ENCODE results near the gene HRH2. TPM values are rescaled to one million over a fixed set of nuclear protein-coding genes. Genes with fewer than 3 reads are reported as not detected.
A peak's percentile ranks its signal among the peaks of the same experiment; 100 is the strongest.

The HRH2 gene
- total RNA-seq, 1 experiment from 2014 or later = 3.3 TPM

- TF ChIP-seq, protein P1, sequence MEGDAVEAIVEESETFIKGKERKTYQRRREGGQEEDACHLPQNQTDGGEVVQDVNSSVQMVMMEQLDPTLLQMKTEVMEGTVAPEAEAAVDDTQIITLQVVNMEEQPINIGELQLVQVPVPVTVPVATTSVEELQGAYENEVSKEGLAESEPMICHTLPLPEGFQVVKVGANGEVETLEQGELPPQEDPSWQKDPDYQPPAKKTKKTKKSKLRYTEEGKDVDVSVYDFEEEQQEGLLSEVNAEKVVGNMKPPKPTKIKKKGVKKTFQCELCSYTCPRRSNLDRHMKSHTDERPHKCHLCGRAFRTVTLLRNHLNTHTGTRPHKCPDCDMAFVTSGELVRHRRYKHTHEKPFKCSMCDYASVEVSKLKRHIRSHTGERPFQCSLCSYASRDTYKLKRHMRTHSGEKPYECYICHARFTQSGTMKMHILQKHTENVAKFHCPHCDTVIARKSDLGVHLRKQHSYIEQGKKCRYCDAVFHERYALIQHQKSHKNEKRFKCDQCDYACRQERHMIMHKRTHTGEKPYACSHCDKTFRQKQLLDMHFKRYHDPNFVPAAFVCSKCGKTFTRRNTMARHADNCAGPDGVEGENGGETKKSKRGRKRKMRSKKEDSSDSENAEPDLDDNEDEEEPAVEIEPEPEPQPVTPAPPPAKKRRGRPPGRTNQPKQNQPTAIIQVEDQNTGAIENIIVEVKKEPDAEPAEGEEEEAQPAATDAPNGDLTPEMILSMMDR (conservative IDR thresholded peaks at IDR 0.05) = no peak
- H3K79me2 ChIP-seq (ENCODE audit: insufficient read depth, low read length) = no peaks in the 10 kb centered on the region
- H2BK20ac ChIP-seq (ENCODE audit: low read depth, low read length, poor library complexity, severe bottlenecking) = no peak overlapping the region
- no peak overlapping the region for H4K5ac ChIP-seq (ENCODE audit: insufficient read length, low read depth, low read length)
- WGBS (ENCODE audit: extremely low coverage, insufficient read length, low lambda C conversion rate) = no CpG with 5 or more reads among the region's 12 CpGs
- no peak overlapping the region for H2AK5ac ChIP-seq (ENCODE audit: insufficient read length, low read length)
- no peaks in the 10 kb centered on the region; the same call in 1 of the 2 replicates for H3K4me1 ChIP-seq (ENCODE audit: insufficient read depth, low read length)
- no peak overlapping the region for H4K8ac ChIP-seq (replicated peaks; ENCODE audit: insufficient read length, low read depth, low read length)
- no peaks in the 10 kb centered on the region for H4K20me1 ChIP-seq (ENCODE audit: control insufficient read depth, insufficient read depth, insufficient read length)
- Mint-ChIP-seq H3K27ac (peak overlapping the region in 1 of 3 experiments; percentile 40; a peak in 1 of 7 replicates), H3K27me3 (ENCODE audit: low read depth) (peaks cover under 1% of the 10 kb centered on the region; the same call in 1 of the 2 replicates), H3K36me3 (ENCODE audit: insufficient read depth in 1 of 3, low read depth in 3 of 3) (no peaks in the 10 kb centered on the region), H3K4me3 (no peak overlapping the region), H3K9me3 (no peaks in the 10 kb centered on the region), H3K4me1 (peaks cover 7 to 18% of the 10 kb centered on the region in 2 experiments; a peak in 3 of 4 replicates)
- H2BK12ac ChIP-seq (ENCODE audit: insufficient read length, low read depth, low read length) = no peak overlapping the region
- no peak overlapping the region for H2AFZ ChIP-seq (ENCODE audit: low read length)
- no peak overlapping the region for H3T11ph ChIP-seq (ENCODE audit: low read length)
- H3K4me2 ChIP-seq (ENCODE audit: insufficient read depth, insufficient read length, low read length) = no peak overlapping the region
- H3K23ac ChIP-seq (ENCODE audit: insufficient read length, low read depth, low read length) = no peak overlapping the region
- no peaks in the 10 kb centered on the region for H3K23me2 ChIP-seq (ENCODE audit: insufficient read length, low read depth, low read length, poor library complexity, severe bottlenecking)
- H2BK15ac ChIP-seq (ENCODE audit: low read depth, low read length) = no peak overlapping the region
- no peak overlapping the region for H3K4ac ChIP-seq (ENCODE audit: low read depth, low read length)
- no peak overlapping the region for H3K9ac ChIP-seq (ENCODE audit: extremely low read depth, insufficient read length, low read length)
- H3K14ac ChIP-seq (ENCODE audit: insufficient read depth, low read length) = peak overlapping the region; percentile 67; the same call in 1 of the 2 replicates
- no peak overlapping the region for H3K27ac ChIP-seq (ENCODE audit: insufficient read length, low read depth, low read length)
- no peaks in the 10 kb centered on the region for H3K79me1 ChIP-seq (ENCODE audit: insufficient read depth, low read depth, low read length, poor library complexity, severe bottlenecking)
- no peak overlapping the region for H3K18ac ChIP-seq (ENCODE audit: insufficient read length, low read depth, low read length)
- no peaks in the 10 kb centered on the region for H3K9me3 ChIP-seq (ENCODE audit: control insufficient read depth, low read depth, low read length)
- H3K56ac ChIP-seq (ENCODE audit: insufficient read length, low read depth, low read length) = no peak overlapping the region
- H4K91ac ChIP-seq (ENCODE audit: insufficient read length, low read depth, low read length) = no peak overlapping the region
- H2BK120ac ChIP-seq (ENCODE audit: low read depth, low read length, poor library complexity, severe bottlenecking) = no peak overlapping the region
- no peak for DNase-seq
- peak overlapping the region; percentile 46 for H2BK5ac ChIP-seq (ENCODE audit: insufficient read length, low read length)
- no peaks in the 10 kb centered on the region for H3K27me3 ChIP-seq (ENCODE audit: insufficient read depth, low read length)
Observed at GRCh38 chr5:175672976-175673648, 15.2 kb downstream of the HRH2 start.
